AML-193 (cell line): ENCODE data around the gene SMC6.

Experiments
- DNase-seq, 2 experiments: peaks; one replicate each; lab custom pipeline; 2025; lab: John Stamatoyannopoulos, UW

SMC6 gene

DNA sequence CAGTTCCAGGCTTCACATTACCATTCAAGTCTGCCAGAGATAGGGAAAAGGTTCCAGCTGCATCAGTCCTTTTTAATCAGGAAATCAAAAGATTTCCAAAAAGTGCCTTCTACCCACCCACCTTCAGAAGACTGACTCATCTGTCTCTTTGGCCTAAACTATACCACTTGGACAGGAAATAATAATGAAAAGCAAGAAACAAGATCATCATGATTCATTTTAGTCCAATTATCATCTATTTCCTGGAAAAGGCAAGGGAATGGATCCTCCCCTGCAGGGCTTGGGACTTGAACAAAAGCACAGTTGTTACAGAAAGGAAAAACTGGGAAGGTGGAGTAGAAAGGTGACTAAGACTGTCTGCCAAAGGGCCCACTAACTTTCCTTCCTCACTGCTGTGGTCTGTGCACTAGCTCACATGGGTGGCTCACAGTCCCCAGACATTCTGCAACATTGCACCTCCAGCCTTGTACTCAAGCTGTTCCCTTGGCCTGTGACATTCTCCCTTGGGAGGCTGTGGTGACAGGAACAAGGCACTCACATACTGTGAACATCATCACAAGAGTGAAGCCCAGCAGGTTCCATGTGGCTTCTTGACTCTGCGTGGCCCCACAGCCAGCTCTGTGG, 137.8 kb downstream of the SMC6 start:
- no peak for DNase-seq

GRCh38 chr2:17615147-17615546, 138.5 kb downstream of the SMC6 start:
- no peak for DNase-seq

DNA sequence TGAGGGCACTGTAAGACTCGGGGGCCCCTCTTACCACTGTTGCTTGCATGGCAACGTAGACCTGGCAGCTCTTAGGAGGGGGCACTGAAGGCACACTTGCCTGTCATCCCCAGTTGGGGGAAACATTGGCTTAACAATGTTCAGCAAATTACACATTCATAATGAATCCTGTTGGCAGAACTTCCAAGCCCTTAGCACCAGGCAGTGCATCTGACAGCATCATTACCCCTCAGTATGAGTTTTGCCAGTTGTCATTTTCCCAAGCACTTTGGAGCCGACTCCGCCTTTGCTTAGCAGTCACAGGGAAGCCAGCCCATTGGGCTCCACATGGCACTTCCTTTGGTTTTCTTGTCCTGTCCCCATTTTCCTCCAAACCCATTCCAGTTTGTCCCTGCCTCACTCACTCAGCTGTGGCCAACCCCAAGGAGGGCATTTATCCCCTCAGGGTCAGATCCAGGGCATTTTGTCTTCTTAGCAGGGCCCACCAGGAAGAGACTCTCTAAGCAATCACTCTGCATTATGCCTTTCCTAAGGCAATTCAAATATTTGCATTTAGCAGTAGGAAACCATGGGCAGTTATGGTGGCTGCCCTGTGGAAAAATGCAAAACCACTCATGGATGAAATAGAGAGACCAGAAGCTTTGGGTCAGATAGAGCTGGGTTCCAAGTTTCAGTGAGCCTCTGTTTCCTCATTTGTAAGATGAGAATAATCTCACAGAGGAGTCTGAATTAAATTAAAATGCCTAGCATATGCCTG, 139.3 kb downstream of the SMC6 start:
- no peak for DNase-seq
